ENCODE results near the gene CTNNA1.
"Not testable (repeated sequence)": the region's sequence is repeated elsewhere in the genome, so short reads cannot be mapped to it uniquely, and the experiment has no call there.

Gene CTNNA1

DNA sequence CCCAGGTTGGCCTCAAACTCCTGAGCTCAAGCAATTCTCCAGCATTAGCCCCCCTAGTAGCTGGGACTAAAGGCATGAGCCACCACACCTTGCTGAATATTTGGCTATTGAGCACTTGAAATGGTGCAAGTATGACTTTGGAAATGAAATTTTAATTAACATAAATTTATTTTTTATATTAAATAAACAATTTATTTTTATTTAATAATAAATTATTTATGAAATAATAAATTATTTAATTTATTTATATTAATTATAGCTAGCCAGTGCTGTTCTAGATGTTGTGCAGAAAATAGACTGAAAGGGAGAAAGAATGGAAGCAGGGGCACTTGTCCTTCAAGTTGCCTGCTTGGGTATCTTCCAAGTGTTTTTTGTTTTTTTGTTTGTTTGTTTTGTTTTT, 40.0 kb upstream of the CTNNA1 start:
- Histone ChIP-seq H3K4me3 (ENCODE audit: low read length in 2 of 2) (no peak overlapping the region), H3K27ac (ENCODE audit: low read length) (no peak overlapping the region), H3K27me3 (ENCODE audit: control insufficient read depth in 1 of 2, insufficient read depth in 2 of 2, low read length in 2 of 2) (no peaks in the 10 kb centered on the region), H3K4me1 (ENCODE audit: control insufficient read depth, insufficient read depth, low read length) (no peaks in the 10 kb centered on the region), H3K9ac (ENCODE audit: low read length in 2 of 2) (no peak overlapping the region), H3K9me3 (ENCODE audit: control insufficient read depth in 2 of 2, low read length in 2 of 2) (no peaks in the 10 kb centered on the region), H3K36me3 (ENCODE audit: control insufficient read depth in 2 of 2, insufficient read depth in 2 of 2, low read length in 2 of 2) (no peaks in the 10 kb centered on the region)

DNA sequence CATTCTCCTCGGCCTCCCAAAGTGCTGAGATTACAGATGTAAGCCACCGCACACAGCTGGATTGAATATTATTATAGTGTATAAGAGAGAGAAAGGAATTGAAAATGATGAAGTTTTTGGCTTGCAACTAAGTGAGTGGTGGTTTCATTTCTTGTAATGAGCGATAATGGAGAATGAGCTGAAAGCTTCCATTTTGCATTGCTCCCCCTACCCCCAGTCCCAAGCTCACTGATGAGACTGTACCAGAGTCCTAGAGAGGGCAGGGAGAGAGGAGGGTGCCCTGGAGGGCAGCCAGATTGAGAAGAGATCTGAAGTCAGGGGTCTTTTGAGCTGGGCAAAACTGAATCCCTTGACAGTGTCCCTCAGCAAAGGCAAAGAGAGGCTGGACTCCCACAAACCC, 38.5 kb upstream of the CTNNA1 start:
- Histone ChIP-seq H3K36me3 (ENCODE audit: control insufficient read depth in 2 of 2, insufficient read depth in 2 of 2, low read length in 2 of 2) (no peaks in the 10 kb centered on the region), H3K9me3 (ENCODE audit: control insufficient read depth in 2 of 2, low read length in 2 of 2) (no peaks in the 10 kb centered on the region), H3K9ac (ENCODE audit: low read length in 2 of 2) (no peak overlapping the region), H3K27ac (ENCODE audit: low read length) (no peak overlapping the region), H3K27me3 (ENCODE audit: control insufficient read depth in 1 of 2, insufficient read depth in 2 of 2, low read length in 2 of 2) (no peaks in the 10 kb centered on the region), H3K4me3 (ENCODE audit: low read length in 2 of 2) (no peak overlapping the region), H3K4me1 (ENCODE audit: control insufficient read depth, insufficient read depth, low read length) (no peaks in the 10 kb centered on the region)

DNA sequence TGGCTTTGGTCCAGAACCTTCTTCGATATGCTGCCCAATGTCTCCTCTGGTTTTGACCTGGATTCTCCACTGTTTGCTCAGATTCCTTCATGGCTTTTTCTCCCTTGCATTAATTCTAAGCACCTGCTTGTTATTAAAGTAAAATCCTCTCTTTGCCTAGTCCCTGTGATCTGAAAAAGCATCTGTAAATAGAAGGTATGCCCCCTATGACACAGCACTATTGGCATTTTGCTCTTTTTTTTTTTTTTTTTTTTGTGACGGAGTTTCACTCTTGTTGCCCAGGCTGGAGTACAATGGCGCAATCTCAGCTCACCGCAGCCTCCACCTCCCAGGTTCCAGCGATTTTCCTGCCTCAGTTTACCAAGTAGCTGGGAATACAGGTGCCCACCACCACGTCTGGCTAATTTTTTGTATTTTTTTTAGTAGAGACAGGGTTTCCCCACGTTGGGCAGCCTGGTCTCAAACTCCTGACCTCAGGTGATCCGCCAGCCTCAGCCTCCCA, 37.2 kb upstream of the CTNNA1 start:
- not testable (repeated sequence) for H3K27ac ChIP-seq (ENCODE audit: low read length); H3K9me3 ChIP-seq (ENCODE audit: control insufficient read depth in 2 of 2, low read length in 2 of 2); H3K4me1 ChIP-seq (ENCODE audit: control insufficient read depth, insufficient read depth, low read length); H3K27me3 ChIP-seq (ENCODE audit: control insufficient read depth in 1 of 2, insufficient read depth in 2 of 2, low read length in 2 of 2); H3K36me3 ChIP-seq (ENCODE audit: control insufficient read depth in 2 of 2, insufficient read depth in 2 of 2, low read length in 2 of 2); H3K4me3 ChIP-seq (ENCODE audit: low read length in 2 of 2); H3K9ac ChIP-seq (ENCODE audit: low read length in 2 of 2)

DNA sequence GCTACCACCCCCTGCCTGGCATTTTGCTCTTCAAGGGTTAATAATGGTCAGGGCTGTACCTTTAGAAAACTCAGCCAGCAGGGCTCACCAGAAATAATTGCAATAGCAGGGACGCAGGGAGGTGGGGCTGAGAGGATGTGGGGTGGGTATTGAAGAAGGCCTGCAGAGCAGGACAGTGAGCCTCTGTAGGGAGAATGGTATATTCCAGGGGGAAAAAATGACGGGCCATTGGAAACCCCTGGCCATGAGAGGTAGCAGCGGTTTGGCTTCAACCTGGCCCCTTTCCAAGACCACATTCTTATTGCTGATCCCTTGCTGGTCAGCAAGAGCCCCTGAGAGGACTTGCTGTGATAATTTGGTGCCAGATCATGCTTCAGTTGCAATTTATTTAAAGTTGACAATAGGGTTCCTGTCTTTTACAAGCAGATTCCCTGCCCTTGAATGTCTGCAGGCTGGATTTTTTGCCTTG, 36.7 kb upstream of the CTNNA1 start:
- Histone ChIP-seq H3K9me3 (ENCODE audit: control insufficient read depth in 2 of 2, low read length in 2 of 2) (no peaks in the 10 kb centered on the region), H3K4me3 (ENCODE audit: low read length in 2 of 2) (no peak overlapping the region), H3K27ac (ENCODE audit: low read length) (no peak overlapping the region), H3K27me3 (ENCODE audit: control insufficient read depth in 1 of 2, insufficient read depth in 2 of 2, low read length in 2 of 2) (no peaks in the 10 kb centered on the region), H3K36me3 (ENCODE audit: control insufficient read depth in 2 of 2, insufficient read depth in 2 of 2, low read length in 2 of 2) (no peaks in the 10 kb centered on the region), H3K4me1 (ENCODE audit: control insufficient read depth, insufficient read depth, low read length) (no peaks in the 10 kb centered on the region), H3K9ac (ENCODE audit: low read length in 2 of 2) (no peak overlapping the region)

DNA sequence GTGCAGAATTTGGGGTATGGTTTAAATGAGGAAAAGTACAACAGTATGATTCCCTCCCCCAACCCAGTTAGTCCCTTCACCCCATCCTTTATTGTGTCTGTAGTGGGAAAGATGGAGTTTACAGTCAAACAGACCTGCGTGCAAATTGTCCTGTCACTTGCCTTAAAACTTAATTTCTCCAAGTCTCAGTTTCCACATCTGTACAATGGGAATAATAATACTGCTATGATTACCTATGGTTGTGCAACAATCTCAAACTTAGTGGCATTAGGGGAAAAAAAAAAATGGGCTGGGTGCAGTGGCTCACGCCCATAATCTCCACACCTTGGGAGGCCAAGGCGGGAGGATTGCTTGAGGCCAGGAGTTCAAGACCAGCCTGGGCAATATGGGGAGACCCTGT, 35.8 kb upstream of the CTNNA1 start:
- Histone ChIP-seq H3K36me3 (ENCODE audit: control insufficient read depth in 2 of 2, insufficient read depth in 2 of 2, low read length in 2 of 2) (no peaks in the 10 kb centered on the region), H3K9ac (ENCODE audit: low read length in 2 of 2) (no peak overlapping the region), H3K9me3 (ENCODE audit: control insufficient read depth in 2 of 2, low read length in 2 of 2) (no peaks in the 10 kb centered on the region), H3K27me3 (ENCODE audit: control insufficient read depth in 1 of 2, insufficient read depth in 2 of 2, low read length in 2 of 2) (no peaks in the 10 kb centered on the region), H3K4me3 (ENCODE audit: low read length in 2 of 2) (no peak overlapping the region), H3K4me1 (ENCODE audit: control insufficient read depth, insufficient read depth, low read length) (no peaks in the 10 kb centered on the region), H3K27ac (ENCODE audit: low read length) (no peak overlapping the region)

DNA sequence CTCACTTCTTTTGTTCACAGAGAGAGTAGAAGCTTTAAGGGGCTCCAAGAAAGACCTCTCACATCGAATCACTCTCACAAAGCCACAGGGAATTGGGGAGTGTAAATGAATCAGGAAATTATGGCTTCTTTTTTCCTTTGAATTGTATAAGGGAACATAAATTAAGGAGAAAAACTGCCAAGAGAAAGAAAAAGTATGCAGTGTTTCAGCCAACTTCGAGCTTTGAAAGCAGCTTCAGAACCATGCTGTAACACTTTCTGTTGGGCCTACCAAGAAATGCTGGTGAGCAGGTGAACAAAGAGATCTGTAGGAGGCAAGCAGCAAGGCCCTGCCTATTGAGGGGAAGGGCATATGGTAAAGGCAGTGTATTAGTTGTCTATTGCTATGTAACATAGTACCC, 33.4 kb upstream of the CTNNA1 start:
- Histone ChIP-seq H3K9ac (ENCODE audit: low read length in 2 of 2) (no peak overlapping the region), H3K9me3 (ENCODE audit: control insufficient read depth in 2 of 2, low read length in 2 of 2) (no peaks in the 10 kb centered on the region), H3K4me1 (ENCODE audit: control insufficient read depth, insufficient read depth, low read length) (peaks cover 6% of the 10 kb centered on the region), H3K27ac (ENCODE audit: low read length) (no peak overlapping the region), H3K4me3 (ENCODE audit: low read length in 2 of 2) (no peak overlapping the region), H3K27me3 (ENCODE audit: control insufficient read depth in 1 of 2, insufficient read depth in 2 of 2, low read length in 2 of 2) (no peaks in the 10 kb centered on the region), H3K36me3 (ENCODE audit: control insufficient read depth in 2 of 2, insufficient read depth in 2 of 2, low read length in 2 of 2) (no peaks in the 10 kb centered on the region)

DNA sequence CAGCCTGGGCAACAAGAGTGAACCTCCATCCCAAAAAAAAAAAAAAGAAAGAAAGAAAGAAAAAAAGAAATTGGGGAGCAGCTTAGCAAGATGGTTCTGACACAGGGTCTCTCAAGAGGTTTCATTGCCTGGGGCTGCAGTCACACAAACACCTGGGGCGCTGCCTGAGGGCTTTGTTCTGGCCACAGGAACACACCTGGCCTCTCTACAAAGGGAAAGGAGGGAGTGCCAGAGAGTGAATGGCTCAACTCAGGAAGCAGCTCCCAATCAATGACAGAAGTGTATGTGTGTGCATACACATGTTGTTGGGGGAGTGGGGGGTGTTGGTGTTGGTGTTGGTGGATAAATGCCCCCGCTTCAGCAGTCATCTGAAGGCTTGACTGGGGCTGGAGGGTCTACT, 32.4 kb upstream of the CTNNA1 start:
- Histone ChIP-seq H3K27me3 (ENCODE audit: control insufficient read depth in 1 of 2, insufficient read depth in 2 of 2, low read length in 2 of 2) (no peaks in the 10 kb centered on the region), H3K4me3 (ENCODE audit: low read length in 2 of 2) (no peak overlapping the region), H3K9ac (ENCODE audit: low read length in 2 of 2) (no peak overlapping the region), H3K9me3 (ENCODE audit: control insufficient read depth in 2 of 2, low read length in 2 of 2) (no peaks in the 10 kb centered on the region), H3K36me3 (ENCODE audit: control insufficient read depth in 2 of 2, insufficient read depth in 2 of 2, low read length in 2 of 2) (no peaks in the 10 kb centered on the region), H3K27ac (ENCODE audit: low read length) (no peak overlapping the region), H3K4me1 (ENCODE audit: control insufficient read depth, insufficient read depth, low read length) (peaks cover 16% of the 10 kb centered on the region)

DNA sequence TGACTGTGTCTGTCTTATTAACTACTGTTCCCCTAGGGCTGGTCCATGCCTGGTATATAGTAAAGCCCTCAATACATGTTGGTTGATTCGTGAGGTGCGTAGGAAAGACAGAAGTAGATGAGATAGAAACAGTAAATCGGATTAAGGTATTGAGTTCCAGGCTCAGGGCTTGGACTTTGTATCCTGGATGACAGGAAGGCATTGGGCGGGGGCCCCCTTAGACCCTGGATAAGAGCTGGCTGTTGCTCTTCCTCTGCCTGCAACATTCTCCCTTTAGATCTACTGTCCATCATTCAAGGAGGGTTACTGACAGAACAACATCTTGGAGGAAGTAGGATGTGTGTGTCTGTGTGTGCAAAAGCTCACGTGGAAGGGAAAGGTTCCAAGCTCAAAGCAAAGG, 31.2 kb upstream of the CTNNA1 start:
- peaks cover 23% of the 10 kb centered on the region for H3K4me1 ChIP-seq (ENCODE audit: control insufficient read depth, insufficient read depth, low read length)
- no peaks in the 10 kb centered on the region for H3K27me3 ChIP-seq (ENCODE audit: control insufficient read depth in 1 of 2, insufficient read depth in 2 of 2, low read length in 2 of 2)
- no peaks in the 10 kb centered on the region for H3K9me3 ChIP-seq (ENCODE audit: control insufficient read depth in 2 of 2, low read length in 2 of 2)
- H3K36me3 ChIP-seq (ENCODE audit: control insufficient read depth in 2 of 2, insufficient read depth in 2 of 2, low read length in 2 of 2): no peaks in the 10 kb centered on the region
- no peak overlapping the region for H3K27ac ChIP-seq (ENCODE audit: low read length)
- H3K4me3 ChIP-seq (ENCODE audit: low read length in 2 of 2): no peak overlapping the region
- no peak overlapping the region for H3K9ac ChIP-seq (ENCODE audit: low read length in 2 of 2)

DNA sequence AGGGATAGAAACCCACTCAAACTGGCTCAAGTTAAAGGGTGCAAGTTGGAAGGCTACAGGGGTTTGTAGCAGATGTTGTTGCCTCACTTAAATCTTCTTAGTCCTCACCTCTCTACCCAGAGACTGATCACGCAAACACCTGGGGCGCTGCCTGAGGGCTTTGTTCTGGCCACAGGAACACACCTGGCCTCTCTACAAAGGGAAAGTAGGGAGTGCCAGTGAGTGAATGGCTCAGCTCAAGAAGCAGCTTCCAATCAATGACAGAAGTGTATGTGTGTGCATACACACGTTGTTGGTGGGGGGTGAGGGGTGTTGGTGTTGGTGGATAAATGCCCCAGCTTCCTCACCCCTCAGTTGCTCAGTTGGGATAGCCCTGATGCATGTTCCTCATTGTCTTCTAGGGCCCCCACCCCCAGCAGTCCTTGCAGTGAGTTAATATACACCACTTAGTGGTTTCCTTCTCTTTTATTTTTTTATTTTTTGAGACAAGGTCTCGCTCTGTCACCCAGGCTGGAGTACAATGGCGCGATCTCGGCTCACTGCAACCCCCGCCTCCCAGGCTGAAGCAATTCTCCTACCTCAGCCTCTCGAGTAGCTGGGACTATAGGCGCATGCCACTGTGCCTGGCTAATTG, 30.6 kb upstream of the CTNNA1 start:
- Histone ChIP-seq H3K36me3 (ENCODE audit: control insufficient read depth in 2 of 2, insufficient read depth in 2 of 2, low read length in 2 of 2) (no peaks in the 10 kb centered on the region), H3K4me3 (ENCODE audit: low read length in 2 of 2) (no peak overlapping the region), H3K27ac (ENCODE audit: low read length) (no peak overlapping the region), H3K27me3 (ENCODE audit: control insufficient read depth in 1 of 2, insufficient read depth in 2 of 2, low read length in 2 of 2) (no peaks in the 10 kb centered on the region), H3K4me1 (ENCODE audit: control insufficient read depth, insufficient read depth, low read length) (peaks cover 23% of the 10 kb centered on the region), H3K9me3 (ENCODE audit: control insufficient read depth in 2 of 2, low read length in 2 of 2) (no peaks in the 10 kb centered on the region), H3K9ac (ENCODE audit: low read length in 2 of 2) (no peak overlapping the region)

DNA sequence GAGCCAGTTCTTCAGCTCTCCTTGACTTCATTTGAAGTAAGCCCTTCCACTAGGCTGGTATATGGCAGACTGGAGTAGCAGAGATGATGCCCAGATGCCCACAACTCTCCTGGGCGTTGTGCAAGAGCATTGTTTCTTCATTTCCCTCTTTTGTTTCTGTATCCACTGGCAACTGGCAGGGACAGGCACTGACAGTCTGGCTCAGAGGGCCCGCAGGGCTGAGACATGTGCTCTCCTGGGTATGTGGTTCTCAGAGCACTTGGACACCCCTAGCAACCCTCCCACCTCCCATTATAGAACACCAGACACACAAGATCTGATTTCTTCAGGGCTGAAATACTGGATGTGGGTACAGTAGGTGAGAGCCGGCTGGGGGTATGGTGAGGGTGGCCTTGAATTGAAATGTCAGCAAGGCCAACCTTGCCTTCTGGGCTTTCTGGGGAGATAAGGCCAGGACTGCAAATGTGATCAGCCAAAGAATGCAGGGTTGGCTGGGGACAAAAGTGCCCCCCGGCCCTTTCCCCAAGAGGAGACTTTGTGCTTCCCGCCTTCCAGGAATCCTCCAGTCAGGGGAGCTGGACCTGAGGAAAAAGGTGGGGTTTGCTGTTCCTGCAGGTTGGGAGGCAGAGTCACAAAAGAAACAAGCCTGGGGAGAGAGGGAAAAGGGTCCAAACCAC, 28.6 kb upstream of the CTNNA1 start:
- Histone ChIP-seq H3K27me3 (ENCODE audit: control insufficient read depth in 1 of 2, insufficient read depth in 2 of 2, low read length in 2 of 2) (no peaks in the 10 kb centered on the region), H3K9me3 (ENCODE audit: control insufficient read depth in 2 of 2, low read length in 2 of 2) (no peaks in the 10 kb centered on the region), H3K9ac (ENCODE audit: low read length in 2 of 2) (no peak overlapping the region), H3K4me1 (ENCODE audit: control insufficient read depth, insufficient read depth, low read length) (peaks cover 23% of the 10 kb centered on the region), H3K36me3 (ENCODE audit: control insufficient read depth in 2 of 2, insufficient read depth in 2 of 2, low read length in 2 of 2) (no peaks in the 10 kb centered on the region), H3K27ac (ENCODE audit: low read length) (peak overlapping the region; percentile 95), H3K4me3 (ENCODE audit: low read length in 2 of 2) (peak overlapping the region in 1 of 2 donors; percentile 49)

DNA sequence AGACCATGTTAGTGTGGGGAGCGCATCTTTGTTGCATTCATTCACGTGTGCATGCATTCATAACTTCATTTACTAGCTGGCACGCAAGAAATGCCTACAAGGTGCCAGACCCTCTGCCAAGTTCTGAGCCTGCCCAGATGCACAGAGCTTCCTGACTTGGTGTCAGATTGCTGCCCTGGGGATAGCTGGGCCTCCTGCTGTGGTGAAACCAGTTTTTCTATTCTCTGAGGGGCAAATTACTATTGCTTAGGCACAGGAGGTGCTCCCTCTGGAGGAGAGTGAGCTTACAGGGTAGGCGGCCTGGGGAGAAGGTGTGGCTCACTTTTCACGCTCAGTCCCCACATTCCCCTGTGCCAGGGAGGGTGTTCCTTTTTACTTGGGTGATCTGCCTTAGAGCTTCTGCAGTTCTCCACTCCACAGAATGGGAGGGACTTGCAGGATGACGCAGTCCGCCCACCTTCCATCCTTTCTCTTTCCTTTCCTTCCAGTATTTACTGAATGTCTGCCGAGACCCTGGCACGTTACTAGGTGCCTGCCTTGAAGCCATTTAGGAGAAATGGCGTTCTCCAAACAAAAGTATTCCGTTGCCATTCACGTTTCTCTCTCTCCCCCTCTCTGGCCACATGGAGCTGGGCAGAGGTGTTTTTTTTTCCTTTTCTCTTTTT, 27.9 kb upstream of the CTNNA1 start:
- no peaks in the 10 kb centered on the region for H3K36me3 ChIP-seq (ENCODE audit: control insufficient read depth in 2 of 2, insufficient read depth in 2 of 2, low read length in 2 of 2)

More for the DNA sequence above, 27.9 kb upstream of the CTNNA1 start:
- no peaks in the 10 kb centered on the region for H3K9me3 ChIP-seq (ENCODE audit: control insufficient read depth in 2 of 2, low read length in 2 of 2)
- H3K4me1 ChIP-seq (ENCODE audit: control insufficient read depth, insufficient read depth, low read length): peaks cover 23% of the 10 kb centered on the region
- H3K9ac ChIP-seq (ENCODE audit: low read length in 2 of 2): peak overlapping the region; percentile 69 to 71
- H3K27me3 ChIP-seq (ENCODE audit: control insufficient read depth in 1 of 2, insufficient read depth in 2 of 2, low read length in 2 of 2): no peaks in the 10 kb centered on the region
- H3K27ac ChIP-seq (ENCODE audit: low read length): peak overlapping the region; percentile 95
- H3K4me3 ChIP-seq (ENCODE audit: low read length in 2 of 2): peak overlapping the region; percentile 8 to 49

Measured in stomach smooth muscle (tissue), 2 donors.